Activated CD4-positive, CD25-positive, alpha-beta regulatory T cell treated with anti-CD3 and anti-CD28 coated beads, Interleukin-2, amount 50 U/mL, for 72 hours (primary cell): ENCODE measurements around the gene MAGI1.
"Not testable (repeated sequence)": the region's sequence is repeated elsewhere in the genome, so short reads cannot be mapped to it uniquely, and the experiment has no call there.

Experiments
- DNase-seq: peaks from one replicate; pipeline ENCODE4 v3.0.0; 2021

The MAGI1 gene

GRCh38 chr3:66038384-66038725, 363 bp downstream of the MAGI1 start:
- DNase-seq: no peak

GRCh38 chr3:66037986-66038369, 740 bp downstream of the MAGI1 start:
- no peak for DNase-seq

- DNase-seq: no peak
Measured at GRCh38 chr3:66037330-66037985, 1.3 kb downstream of the MAGI1 start.

- DNase-seq: no peak
Measured at GRCh38 chr3:66036586-66037148, 2.1 kb downstream of the MAGI1 start.

- no peak for DNase-seq
Measured at GRCh38 chr3:66035763-66036477, 2.8 kb downstream of the MAGI1 start.

GRCh38 chr3:66033241-66034138, 5.2 kb downstream of the MAGI1 start:
- no peak for DNase-seq

GRCh38 chr3:66031102-66031698, 7.5 kb downstream of the MAGI1 start:
- no peak for DNase-seq

- no peak for DNase-seq
Measured at GRCh38 chr3:66029443-66029842, 9.3 kb downstream of the MAGI1 start.

GRCh38 chr3:66029014-66029413, 9.7 kb downstream of the MAGI1 start:
- DNase-seq: no peak

GRCh38 chr3:66028457-66028856, 10.3 kb downstream of the MAGI1 start:
- DNase-seq: no peak

- not testable (repeated sequence) for DNase-seq
Measured at GRCh38 chr3:66027099-66027498, 11.6 kb downstream of the MAGI1 start.

GRCh38 chr3:66023738-66024385, 14.9 kb downstream of the MAGI1 start:
- DNase-seq: no peak

GRCh38 chr3:66023229-66023628, 15.5 kb downstream of the MAGI1 start:
- no peak for DNase-seq

GRCh38 chr3:66021731-66022131, 17.0 kb downstream of the MAGI1 start:
- no peak for DNase-seq

GRCh38 chr3:66019896-66020295, 18.8 kb downstream of the MAGI1 start:
- no peak for DNase-seq

- no peak for DNase-seq
Measured at GRCh38 chr3:66018057-66019033, 20.4 kb downstream of the MAGI1 start.

GRCh38 chr3:66017591-66017990, 21.1 kb downstream of the MAGI1 start:
- no peak for DNase-seq

- DNase-seq: no peak
Measured at GRCh38 chr3:66017084-66017483, 21.6 kb downstream of the MAGI1 start.

- DNase-seq: no peak
Measured at GRCh38 chr3:66015841-66016240, 22.9 kb downstream of the MAGI1 start.

GRCh38 chr3:66014651-66015050, 24.1 kb downstream of the MAGI1 start:
- no peak for DNase-seq

- no peak for DNase-seq
Measured at GRCh38 chr3:66014056-66014455, 24.7 kb downstream of the MAGI1 start.
